K562 (cell line): ENCODE results near the gene ZNF689.

Experiments used
- ETV6 ChIP-seq, 3 experiments: fragments of 150-350 bp in 1 of 3; sonication (generic) in 1 of 3; formaldehyde crosslinking in 1 of 3; IDR thresholded peaks; 2 replicates each; pipeline versions ENCODE4 v1.6.1 to v1.8.0; 2014 to 2022; ENCODE audit warnings: borderline replicate concordance in 2 of 3, low read depth in 2 of 3, antibody characterized with exemption in 1 of 3, low read length in 1 of 3, mild to moderate bottlenecking in 1 of 3, missing genetic modification reagents in 1 of 3
- POLR2A ChIP-seq: fragments of 450-650 bp; conservative IDR thresholded peaks from 2 replicates; pipeline ENCODE4 v1.6.1; 2016

- TF ChIP-seq POLR2A (peak; percentile 75), ETV6 (IDR thresholded peaks at IDR 0.05; ENCODE audit: borderline replicate concordance in 1 of 2, low read depth in 2 of 2, low read length in 1 of 2) (no peak), ETV6 (CRISPR knock-in tag; IDR thresholded peaks at IDR 0.05; ENCODE audit: borderline replicate concordance) (no peak)
Measured at GRCh38 chr16:30557957-30558788, 52.0 kb downstream of the ZNF689 start, which contains the start of gene ZNF764.
